ENCODE measurements around the gene ADORA1.

- TF ChIP-seq MAX (IDR thresholded peaks at IDR 0.05; ENCODE audit: low read depth) (no peak), CTCF (IDR thresholded peaks at IDR 0.05) (no peak), TAF1 (IDR thresholded peaks at IDR 0.05; ENCODE audit: borderline replicate concordance, low read depth, low read length) (no peak), GABPA (IDR thresholded peaks at IDR 0.05; ENCODE audit: low read depth) (no peak), RAD21 (IDR thresholded peaks at IDR 0.05; ENCODE audit: low read length) (no peak), SMC3 (IDR thresholded peaks at IDR 0.05; ENCODE audit: low read depth, low read length) (no peak), ELF1 (IDR thresholded peaks at IDR 0.05) (no peak), REST (IDR thresholded peaks at IDR 0.05; ENCODE audit: low read depth, low read length) (no peak), NFIC (IDR thresholded peaks at IDR 0.05; ENCODE audit: borderline replicate concordance) (no peak), USF2 (IDR thresholded peaks at IDR 0.05; ENCODE audit: borderline replicate concordance, low read depth, low read length) (no peak), RFX5 (IDR thresholded peaks at IDR 0.05; ENCODE audit: low read length) (no peak), JUND (IDR thresholded peaks at IDR 0.05) (no peak), SIN3A (IDR thresholded peaks at IDR 0.05; ENCODE audit: borderline replicate concordance, low read depth, low read length) (no peak), RCOR1 (IDR thresholded peaks at IDR 0.05; ENCODE audit: low read length) (no peak)
These were observed 30.9 kb downstream of the ADORA1 start for GRCh38 chr1:203158423-203158822.

Data from SK-N-SH (cell line).